Measurements from ENCODE around the gene H2AZ1.

- TF ChIP-seq CTCF (conservative IDR thresholded peaks at IDR 0.05; ENCODE audit: low read length) (no peak), EZH2phosphoT487 (IDR thresholded peaks at IDR 0.05; ENCODE audit: borderline replicate concordance) (no peak)
These were observed 36.7 kb upstream of the H2AZ1 start for GRCh38 chr4:99986792-99987191.
